Muscle of arm (tissue), 14 donors: ENCODE results near the gene HPS3. TPM values are rescaled to one million over a fixed set of nuclear protein-coding genes. Genes with fewer than 3 reads are reported as not detected.
"Not testable (repeated sequence)": the region's sequence is repeated elsewhere in the genome, so short reads cannot be mapped to it uniquely, and the experiment has no call there.

ENCODE experiments used
- DNase-seq: peaks from one replicate; pipeline ENCODE4 v3.0.0-alpha.2; 2013
- long read RNA-seq, 11 donors: transcript quantifications; one replicate each; lab custom pipeline, GENCODE V29; 2026
- polyA plus RNA-seq, 12 donors: library from polyadenylated mRNA; unstranded; fragments of 120-200 nt; gene quantifications; one replicate each; pipeline ENCODE4 v1.2.1, GENCODE V29; 2013; ENCODE audit not compliant: insufficient read length in 12 of 12

HPS3 gene
- polyA plus RNA-seq: 10 to 100 TPM in 10 of 12 donors, 1 to 10 TPM in 1, not detected in 1; 6.0 to 16.6 (median 13.6) TPM
- long read RNA-seq, donor 1, full-length matches to known transcripts: 2 of 2 reads
- long read RNA-seq, donor 1, partial matches to known transcripts: 0 of 2 reads
- long read RNA-seq, donor 1, other reads (novel, unspliced or antisense): 0 of 2 reads
- long read RNA-seq, donor 2, full-length matches to known transcripts: 2 of 48 reads
- long read RNA-seq, donor 2, partial matches to known transcripts: 46 of 48 reads
- long read RNA-seq, donor 2, other reads (novel, unspliced or antisense): 0 of 48 reads
- long read RNA-seq, donor 3, partial matches to known transcripts: 0 of 1 reads
- long read RNA-seq, donor 3, other reads (novel, unspliced or antisense): 0 of 1 reads
- long read RNA-seq, donor 4, full-length matches to known transcripts: 1 of 1 reads
- long read RNA-seq, donor 4, partial matches to known transcripts: 0 of 1 reads
- long read RNA-seq, donor 4, other reads (novel, unspliced or antisense): 0 of 1 reads
- long read RNA-seq, donor 5: 0 reads
- long read RNA-seq, donor 6, partial matches to known transcripts: 0 of 2 reads
- long read RNA-seq, donor 6, other reads (novel, unspliced or antisense): 0 of 2 reads
- long read RNA-seq, donor 7: 0 reads
- long read RNA-seq, donor 8: 0 reads
- long read RNA-seq, donor 9, partial matches to known transcripts: 5 of 5 reads
- long read RNA-seq, donor 9, other reads (novel, unspliced or antisense): 0 of 5 reads
- long read RNA-seq, donor 10: 0 reads
- long read RNA-seq, donor 11, full-length matches to known transcripts: 2 of 2 reads
- long read RNA-seq, donor 11, partial matches to known transcripts: 0 of 2 reads
- long read RNA-seq, donor 11, other reads (novel, unspliced or antisense): 0 of 2 reads

- DNase-seq: peak; percentile 92
Measured at GRCh38 chr3:149129326-149130205, at the start of gene HPS3. TSS of gene HPS3 (plus strand) at chr3:149129638. CDS start at chr3:149129724, 86 bp downstream.

DNA sequence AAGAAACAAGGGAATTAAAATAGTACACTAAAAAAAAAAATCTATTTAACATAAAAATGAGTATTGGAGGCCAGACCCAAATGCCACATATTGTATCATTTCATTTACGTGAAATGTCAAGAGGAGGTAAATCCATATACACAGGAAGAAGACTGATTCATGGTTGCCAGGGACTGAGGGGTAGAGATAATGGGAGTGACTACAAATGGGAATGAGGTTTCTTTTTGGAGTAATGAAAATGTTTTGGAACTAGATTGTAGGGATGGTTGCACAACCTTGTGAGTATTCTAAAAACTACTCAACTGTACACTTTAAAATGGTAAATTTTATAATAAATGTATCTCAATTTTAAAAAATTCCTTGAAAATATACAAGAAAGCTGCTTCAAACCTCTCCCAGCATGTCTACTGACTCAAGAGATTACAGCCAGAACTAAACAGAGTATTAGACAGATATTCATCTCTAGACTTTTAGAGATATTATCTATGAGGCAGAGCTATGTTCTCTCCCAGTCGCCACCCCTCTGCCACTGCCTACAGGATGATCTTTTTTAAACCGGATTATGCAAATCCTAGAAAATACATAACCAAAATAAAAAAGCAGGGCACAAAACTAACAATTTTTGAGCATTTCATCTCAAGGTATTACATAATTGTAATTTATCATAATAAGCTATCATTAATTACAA, 49.3 kb upstream of the HPS3 start:
- DNase-seq: no peak

GRCh38 chr3:149080699-149081091, 48.7 kb upstream of the HPS3 start:
- DNase-seq: no peak

- DNase-seq: no peak
Measured at GRCh38 chr3:149081772-149082171, 47.7 kb upstream of the HPS3 start.

DNA sequence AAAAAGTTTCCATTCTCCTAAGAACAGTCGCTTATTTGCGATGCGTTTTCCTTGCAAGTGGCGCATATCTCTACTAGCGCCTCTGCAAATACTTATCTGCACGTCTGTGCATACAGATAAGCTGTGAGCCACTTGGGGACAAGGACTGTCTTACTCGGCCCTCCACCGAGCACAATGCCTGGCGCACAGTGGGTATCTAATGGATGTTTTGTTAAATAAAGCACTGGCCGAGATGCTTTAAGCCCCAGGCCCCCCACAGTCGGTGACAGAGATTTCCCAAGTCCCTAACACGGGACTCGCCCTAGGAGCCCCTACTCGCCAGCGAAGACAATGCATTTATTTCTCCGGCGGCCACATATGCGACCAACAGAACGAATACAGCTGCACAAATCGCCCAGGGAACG, 43.6 kb upstream of the HPS3 start:
- no peak for DNase-seq

GRCh38 chr3:149086232-149086988, 43.0 kb upstream of the HPS3 start, which contains the start of gene HLTF:
TSS of gene HLTF (minus strand) at chr3:149086533. CDS start at chr3:149086336, 197 bp downstream.
- peak; percentile 97 for DNase-seq

DNA sequence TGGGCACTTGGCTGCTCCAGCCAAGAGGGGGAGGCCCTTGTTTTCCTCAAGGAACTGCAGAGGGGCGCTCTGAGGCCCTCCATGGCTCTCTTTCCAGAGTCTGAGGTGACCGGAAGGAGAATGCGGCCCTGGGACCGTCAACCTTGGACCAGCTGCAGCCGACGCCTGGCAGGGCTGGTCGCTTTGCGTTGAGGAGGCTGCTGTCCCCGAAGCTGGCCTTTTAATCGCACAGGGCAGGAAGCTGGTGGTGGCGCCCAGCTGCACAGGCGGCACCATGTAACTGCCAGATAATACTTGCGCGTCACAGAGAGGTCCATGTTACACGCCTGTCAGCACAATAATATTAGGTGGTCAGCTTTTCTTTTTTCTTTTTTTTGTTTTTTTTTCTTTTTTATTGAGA, 42.2 kb upstream of the HPS3 start:
- no peak for DNase-seq

GRCh38 chr3:149089395-149089794, 40.0 kb upstream of the HPS3 start:
- DNase-seq: no peak

- DNase-seq: no peak
Measured at GRCh38 chr3:149090461-149090860, 39.0 kb upstream of the HPS3 start.

DNA sequence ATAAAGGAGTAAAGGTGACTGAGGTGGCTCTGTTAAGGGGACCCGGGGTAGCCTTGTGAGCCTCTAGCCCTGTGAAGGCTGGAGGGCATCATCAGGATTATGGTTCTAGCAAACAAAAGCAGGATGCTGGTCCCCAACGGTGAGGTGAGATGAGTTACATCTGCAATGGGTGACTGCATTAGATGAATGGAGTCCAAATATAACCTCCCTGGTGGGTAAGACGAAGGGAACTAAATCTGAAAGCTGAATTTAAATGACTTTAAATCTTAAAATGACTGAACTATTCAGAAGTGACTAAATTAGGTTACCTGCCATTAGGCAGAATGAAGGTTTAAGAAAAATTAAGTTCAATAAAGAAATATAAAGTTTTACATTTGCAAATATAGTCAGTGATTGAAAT, 38.5 kb upstream of the HPS3 start:
- no peak for DNase-seq

DNA sequence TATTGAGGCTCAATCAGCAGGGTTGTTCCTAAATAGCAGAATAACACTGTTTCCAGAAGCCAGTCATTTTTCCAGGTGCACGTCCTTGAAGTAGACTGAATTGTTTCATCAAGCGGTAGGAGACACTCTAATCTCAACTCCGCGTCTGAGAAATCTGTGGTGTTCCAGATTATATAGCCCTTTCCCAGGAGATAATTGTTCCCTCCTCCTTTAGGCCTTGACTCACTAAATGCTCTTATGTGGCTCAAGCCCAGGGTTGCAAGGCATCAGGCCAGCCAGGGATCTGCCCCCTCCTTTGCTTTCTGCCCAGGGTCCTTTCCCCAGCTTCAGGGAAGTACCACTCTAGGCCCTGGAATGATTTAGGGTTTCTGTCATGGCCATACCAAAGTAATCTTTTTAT, 37.5 kb upstream of the HPS3 start:
- no peak for DNase-seq

GRCh38 chr3:149095487-149095886, 34.0 kb upstream of the HPS3 start:
- no peak for DNase-seq

- DNase-seq: not testable (repeated sequence)
Measured at GRCh38 chr3:149097987-149098386, 31.5 kb upstream of the HPS3 start.

DNA sequence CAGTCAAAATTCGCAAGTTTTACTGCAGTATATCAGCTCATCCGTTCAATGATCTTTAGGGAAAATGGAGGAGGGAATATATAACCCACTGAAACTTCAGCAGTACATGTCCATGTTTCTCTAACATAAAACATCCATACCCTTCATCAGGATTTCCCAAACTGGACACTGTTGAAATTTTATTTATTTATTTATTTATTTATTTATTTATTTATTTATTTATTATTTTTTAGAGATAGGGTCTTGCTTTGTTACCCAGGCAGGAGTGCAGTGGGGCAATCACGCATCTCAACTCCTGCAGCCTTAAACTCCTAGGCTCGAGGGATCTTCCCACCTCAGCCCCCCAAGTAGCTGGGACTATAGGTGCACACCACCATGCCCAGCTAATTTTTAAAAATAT, 28.3 kb upstream of the HPS3 start:
- DNase-seq: no peak

- no peak for DNase-seq
Measured at GRCh38 chr3:149101641-149102040, 27.8 kb upstream of the HPS3 start.

DNA sequence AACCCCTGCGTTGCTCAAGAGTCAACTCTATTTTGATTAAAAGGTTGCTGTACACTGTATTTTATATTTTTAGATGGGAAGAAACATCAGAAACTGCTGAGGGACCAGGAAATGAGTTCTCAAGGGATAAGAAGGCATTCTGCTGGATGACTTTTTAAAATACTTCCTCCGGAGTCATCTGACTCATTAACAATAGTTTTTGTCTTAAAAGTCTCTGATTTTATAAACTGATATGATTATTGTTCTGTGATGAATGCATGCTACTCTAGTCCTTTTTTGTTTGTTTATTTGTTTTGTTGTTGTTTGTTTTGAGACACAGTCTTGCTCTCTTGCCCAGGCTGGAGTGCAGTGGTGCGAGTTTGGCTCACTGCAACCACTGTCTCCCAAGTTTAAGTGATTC, 25.0 kb upstream of the HPS3 start:
- no peak for DNase-seq

DNA sequence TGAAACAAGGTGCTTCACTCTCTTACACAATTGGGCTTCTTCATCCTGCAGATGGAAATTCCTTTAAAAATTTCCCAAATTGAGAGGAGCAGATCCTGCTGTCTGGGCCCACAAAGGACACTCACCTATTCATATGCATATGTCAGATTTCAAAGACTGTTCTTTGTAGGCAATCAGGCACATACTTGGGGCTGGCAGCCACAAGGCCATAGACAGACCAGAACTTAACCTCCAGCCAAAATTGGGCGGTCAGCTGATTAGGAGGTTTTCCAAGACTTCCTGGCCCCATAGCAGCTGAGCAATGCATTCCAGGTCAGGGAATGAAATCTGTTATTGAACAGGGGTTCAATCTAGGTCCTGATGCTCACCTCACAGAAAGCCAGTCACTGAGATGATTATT, 15.0 kb upstream of the HPS3 start:
- no peak for DNase-seq

DNA sequence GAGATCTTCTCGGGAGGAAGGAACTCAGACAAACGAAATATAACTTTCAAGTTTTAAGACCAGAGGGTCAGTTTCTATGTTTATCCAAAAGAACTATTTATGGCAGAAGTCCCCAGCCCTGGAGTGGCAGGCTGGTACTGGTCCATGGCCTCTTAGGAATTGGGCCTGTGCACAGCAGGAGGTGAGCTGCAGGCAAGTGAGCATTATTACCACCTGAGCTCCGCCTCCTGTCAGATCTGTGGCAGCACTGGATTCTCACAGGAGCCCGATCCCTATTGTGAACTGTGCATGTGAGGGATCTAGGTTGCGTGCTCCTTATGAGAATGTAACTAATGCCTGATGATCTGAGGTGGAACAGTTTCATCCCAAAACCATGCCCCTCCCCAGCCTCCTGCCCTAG, 14.3 kb upstream of the HPS3 start:
- no peak for DNase-seq

GRCh38 chr3:149118724-149119123, 10.7 kb upstream of the HPS3 start:
- DNase-seq: no peak

DNA sequence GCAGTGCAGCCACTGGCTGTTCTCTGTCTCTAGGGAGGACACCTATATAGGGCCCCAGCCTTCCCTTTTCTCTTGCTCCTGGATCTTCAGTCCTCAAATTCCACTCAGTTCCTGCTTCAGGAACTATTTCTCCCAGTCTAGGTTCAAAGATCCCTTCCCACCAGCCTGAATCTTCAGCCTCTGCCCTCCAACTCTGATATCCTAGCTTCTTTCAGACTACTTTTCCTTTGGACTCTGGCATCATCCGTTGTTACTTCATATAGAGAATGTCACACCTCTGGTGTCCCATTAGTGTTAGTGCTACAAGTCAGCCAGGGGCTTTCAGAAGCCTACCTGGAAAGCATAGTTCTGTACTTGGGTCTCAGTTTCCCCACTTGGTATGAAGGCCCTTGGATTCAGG, 10.0 kb upstream of the HPS3 start:
- DNase-seq: no peak
